GM19397 (cell line): ENCODE results near the gene LTB4R.

Experiments
- ATAC-seq: cut with Tn5 transposase; IDR thresholded peaks from one replicate; pipeline ENCODE4 v1.9.1; 2021; ENCODE audit warnings: mild to moderate bottlenecking, moderate library complexity; ENCODE audit not compliant: unreplicated experiment

LTB4R gene

GRCh38 chr14:24310646-24311604 is at the start of gene LTB4R:
Gene LTB4R, plus strand, starts transcription at chr14:24311502. Its CDS starts 4,150 bp downstream, at chr14:24315652.
- ATAC-seq, result peak; percentile 62

DNA sequence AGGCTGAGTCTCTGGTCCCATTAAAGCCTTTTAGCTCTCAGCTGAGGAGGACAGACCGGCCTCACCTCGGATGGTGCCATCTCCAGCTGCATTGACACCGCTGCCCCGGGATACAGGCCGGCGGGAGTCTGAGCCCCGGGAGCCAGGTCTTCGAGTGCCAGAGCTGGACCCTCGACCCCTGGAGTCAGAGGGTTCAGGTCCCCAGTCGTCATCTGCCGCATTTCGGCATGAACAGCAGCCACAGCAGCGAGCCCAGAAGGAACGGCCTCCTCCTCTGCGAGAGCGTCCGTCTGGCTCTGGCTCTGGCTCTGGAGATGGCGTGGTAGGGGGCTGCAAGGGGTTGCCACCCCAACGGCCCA is 49.4 kb upstream of the LTB4R start:
- ATAC-seq, result no peak

DNA sequence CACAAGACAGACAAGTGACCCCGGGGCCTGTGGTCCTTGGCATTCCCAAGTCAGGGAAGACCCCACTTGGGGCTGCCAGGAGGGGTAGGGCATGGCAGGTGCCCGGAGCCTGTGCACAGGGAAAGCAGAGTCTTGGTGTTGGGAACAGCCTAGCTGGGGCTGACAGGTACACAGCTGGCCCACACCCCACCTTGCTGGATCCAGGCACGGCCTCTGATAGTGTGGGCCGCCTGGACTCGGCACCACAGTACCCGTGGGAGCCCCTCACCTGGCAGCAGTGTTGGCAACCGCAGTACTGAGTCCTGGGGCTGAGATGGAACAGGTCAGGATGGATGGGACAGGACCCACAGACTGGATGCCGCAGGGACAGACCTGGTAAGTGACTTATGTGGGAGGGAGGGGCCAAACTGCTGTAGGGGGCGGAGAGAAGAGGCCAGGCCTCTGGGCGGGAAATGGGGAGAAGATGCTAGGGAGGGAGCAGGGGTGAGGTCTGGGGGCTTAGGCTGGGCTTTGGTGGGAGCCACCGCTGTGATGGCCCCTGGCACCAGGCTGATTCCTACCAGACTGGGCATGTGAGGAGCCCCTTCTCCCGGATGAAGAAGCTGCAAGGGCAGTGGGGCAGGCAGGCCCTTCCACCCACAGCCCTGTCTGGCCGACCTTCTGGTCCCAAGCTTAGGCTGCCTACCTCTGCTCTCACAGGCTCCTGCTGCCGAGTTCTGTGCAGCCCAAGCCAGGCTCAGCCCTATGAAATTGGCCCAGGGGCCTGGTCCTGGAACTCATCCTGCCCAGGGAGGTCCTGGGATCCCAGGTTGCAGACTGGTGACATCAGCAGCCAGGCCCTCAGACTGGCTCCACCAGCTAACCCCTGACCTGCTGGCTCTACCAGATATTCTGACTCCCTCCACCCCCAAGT is 48.2 kb upstream of the LTB4R start, which contains the start of gene TGM1:
TGM1 (minus strand) TSS at position 357 of the 913 bp plus-strand sequence. CDS start 825 bp downstream, outside the sequence.
- no peak for ATAC-seq

DNA sequence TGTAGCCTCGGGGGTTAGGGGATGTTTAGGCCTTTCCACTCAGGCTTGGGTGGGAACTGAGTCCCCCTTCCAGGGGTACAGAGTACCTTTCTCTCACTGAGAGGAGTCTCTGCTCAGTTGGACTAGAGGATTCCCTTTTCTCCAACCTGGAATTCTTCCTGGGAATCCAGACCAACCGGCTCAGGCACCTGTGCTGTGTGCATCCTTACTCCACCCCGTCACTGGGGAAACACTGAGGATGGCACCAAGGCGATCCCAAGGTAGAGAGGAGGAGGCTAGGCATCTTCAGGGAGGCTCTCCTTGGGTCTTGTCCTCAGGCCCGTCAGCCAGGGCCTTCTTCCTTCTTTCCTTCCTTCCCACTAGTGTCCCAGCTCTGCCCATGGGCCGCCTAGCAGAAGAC is 47.5 kb upstream of the LTB4R start:
- ATAC-seq, result no peak

- ATAC-seq, result no peak
Observed at GRCh38 chr14:24264298-24264697, 47.0 kb upstream of the LTB4R start.

- ATAC-seq, result no peak
Observed at GRCh38 chr14:24266344-24267244, 44.7 kb upstream of the LTB4R start.

DNA sequence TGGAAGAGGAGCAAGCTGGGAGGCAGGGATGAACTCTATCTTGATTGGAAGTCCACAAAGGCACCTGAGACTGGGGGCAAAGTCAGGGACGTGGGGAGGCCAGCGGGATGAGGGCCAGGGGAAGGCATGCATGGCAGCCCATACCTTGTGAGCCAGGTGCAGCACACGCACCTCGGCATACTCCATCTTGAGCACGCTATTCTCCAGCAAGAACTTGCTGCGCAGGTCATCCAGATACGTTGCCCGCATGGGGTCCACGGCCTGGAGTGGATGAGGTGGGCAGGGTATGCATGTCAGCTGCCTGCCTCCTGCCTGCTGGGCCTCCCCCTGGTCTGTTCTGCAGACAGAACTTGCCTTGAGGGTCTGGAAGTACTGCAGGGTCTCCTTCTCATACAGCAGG is 43.8 kb upstream of the LTB4R start:
- no peak for ATAC-seq

GRCh38 chr14:24268225-24268624 is 43.1 kb upstream of the LTB4R start:
- no peak for ATAC-seq

DNA sequence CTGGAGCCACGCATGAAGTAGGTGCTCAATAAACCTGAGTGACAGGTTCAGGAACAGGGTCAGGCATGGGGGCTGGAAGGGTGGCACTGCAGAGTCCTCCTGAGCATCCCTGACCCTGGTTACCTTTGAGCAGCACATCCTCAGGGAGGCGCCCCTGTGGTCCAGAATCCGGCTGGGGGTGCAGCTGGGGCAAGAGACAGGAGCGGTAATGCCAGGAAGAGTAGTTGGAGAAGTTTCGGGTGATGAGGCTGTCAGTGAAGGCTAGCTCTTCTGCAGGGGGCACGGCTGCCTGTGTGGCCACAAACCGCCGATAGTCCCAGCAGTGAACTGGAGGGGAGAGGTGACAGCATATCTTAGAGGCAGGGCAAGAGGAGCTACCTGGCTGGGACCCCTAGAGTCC is 41.9 kb upstream of the LTB4R start:
- no peak for ATAC-seq

DNA sequence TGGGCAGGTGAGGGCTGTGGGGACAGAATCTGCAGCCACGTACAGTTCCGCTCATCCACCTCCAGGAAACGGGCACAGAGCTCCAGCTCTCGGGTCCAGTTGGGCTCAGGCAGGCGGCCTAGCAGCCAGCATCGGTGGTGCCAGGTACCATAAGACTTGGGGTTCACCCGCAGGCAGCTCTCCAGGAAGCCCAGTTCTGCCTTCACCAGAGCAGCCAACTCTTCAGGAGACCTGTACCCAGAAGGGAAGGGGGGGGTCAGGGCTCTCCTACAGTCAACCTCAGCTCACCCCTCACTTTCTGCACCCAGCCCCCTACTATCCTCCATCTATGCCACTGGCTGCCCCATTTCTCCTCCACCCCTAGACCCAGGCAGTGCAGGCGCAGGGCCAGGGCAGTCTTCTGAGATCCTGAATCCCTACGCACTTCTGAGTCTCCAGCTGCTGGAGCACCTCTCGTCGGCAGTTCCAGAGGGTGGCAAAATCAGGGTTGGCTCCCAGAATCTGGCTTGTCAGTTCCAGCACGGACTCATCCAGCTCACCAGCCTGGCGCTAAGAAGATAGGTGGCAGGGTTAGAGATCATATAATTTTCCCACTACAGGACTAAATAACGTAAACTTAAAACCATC is 41.3 kb upstream of the LTB4R start:
- no peak for ATAC-seq

GRCh38 chr14:24270537-24271133 is 40.7 kb upstream of the LTB4R start:
- ATAC-seq, result no peak

DNA sequence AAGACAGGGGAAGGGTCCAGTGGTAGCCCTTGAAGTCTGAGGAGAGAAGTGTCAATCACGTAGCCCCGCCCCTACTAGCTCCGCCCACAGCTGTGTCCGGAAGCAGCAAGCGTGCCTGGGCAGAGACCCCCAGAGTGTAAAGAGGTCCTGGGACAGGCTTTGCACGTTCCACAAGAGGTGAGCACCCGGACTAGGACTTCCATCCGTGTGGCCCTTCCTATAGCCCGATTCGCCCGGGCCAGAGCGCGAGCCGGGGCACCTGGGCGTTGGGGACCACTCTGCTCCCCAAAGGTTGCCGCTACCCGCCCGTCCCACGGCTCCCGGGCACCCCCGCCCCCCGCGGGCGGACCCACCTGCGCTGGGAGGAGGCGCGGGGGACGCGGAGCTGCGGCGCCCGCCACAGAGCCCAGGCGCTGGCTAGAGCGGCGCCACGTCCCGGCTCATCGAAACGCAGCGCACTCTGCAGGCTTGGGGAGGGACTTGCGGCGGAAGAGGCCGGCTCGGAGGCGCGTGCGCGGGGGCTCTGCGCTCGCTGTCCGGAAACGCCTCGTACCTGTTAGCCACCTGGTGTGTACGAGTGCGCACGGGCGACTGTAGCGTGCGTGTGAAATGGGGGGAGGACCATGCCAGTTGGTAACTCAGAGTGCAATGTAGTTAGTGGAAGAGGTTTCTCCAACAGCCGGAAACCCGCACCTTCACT is 40.0 kb upstream of the LTB4R start, which contains the start of gene RABGGTA:
RABGGTA (minus strand) TSS at position 464 of the 700 bp plus-strand sequence. CDS start 482 bp downstream, outside the sequence.
- ATAC-seq, result peak; percentile 89

DNA sequence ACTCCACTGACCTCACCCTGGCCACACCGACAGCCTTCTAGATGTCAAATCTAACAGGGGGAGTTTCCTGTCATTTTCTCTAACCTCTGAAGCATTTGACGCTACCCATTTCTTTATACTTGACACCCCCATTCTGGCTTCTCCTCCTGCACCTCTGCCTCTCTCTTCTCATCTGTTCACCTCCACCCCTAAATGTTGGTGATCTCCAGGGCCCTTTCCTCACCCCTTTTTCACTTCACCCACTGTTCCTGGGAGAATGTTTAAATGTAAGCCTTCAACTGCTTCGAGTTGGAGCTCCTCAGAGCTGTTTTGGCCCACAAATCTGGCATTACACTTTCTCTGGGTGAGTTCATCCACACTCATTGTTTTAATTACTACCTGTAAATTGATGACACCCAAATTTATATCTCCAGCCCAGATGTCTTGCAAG is 39.5 kb upstream of the LTB4R start:
- no peak for ATAC-seq

GRCh38 chr14:24272467-24272866 is 38.8 kb upstream of the LTB4R start:
- ATAC-seq, result no peak

DNA sequence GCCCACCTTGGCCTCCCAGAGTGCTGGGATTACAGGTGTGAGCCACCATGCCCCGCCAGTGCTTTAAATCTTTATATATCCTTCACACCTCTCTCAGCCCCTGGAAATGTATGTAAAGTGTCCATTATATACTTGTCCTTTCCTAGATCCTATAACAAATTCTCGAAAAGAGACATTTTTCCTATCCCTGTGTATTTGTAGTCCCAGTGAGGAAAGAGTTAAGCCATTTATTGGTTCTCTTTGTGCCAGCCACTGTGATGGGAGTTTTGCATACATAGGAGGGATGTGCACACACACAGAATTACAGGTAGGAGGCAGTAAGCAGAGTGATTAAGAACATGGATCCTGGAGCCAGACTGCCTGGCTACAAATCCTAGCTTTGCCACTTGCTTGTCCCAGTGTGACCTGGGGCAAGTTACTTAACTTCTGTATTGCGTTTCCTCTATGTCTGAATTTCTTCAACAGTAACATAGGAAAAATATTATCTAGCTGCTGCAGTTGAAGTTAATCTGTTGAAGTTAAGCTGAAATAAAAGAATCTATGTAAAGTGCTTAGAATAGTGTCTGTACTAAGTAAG is 37.8 kb upstream of the LTB4R start:
- no peak for ATAC-seq

- ATAC-seq, result peak; percentile 27
Observed at GRCh38 chr14:24274101-24274543, 37.2 kb upstream of the LTB4R start.

- ATAC-seq, result no peak
Observed at GRCh38 chr14:24277071-24277470, 34.2 kb upstream of the LTB4R start.

GRCh38 chr14:24277606-24278321 is 33.5 kb upstream of the LTB4R start:
- no peak for ATAC-seq
